Lower lobe of right lung (tissue), 2 donors: ENCODE data around the gene KRABD2.
"Not testable (repeated sequence)": the region's sequence is repeated elsewhere in the genome, so short reads cannot be mapped to it uniquely, and the experiment has no call there.

ENCODE experiments used
- ATAC-seq, 2 donors: fragments of 200-7000 bp; cut with Tn5 transposase; one replicate each; pipeline ENCODE4 v1.9.1; 2020 to 2022; ENCODE audit warnings: mild to moderate bottlenecking in 2 of 2, moderate library complexity in 2 of 2
- DNase-seq: peaks from one replicate; pipeline ENCODE4 v3.0.0-alpha.2; 2020
- H3K27ac ChIP-seq: fragments of 200-600 bp; one replicate; pipeline ENCODE4 v1.8.0; 2022
- H3K27me3 ChIP-seq: fragments of 200-600 bp; one replicate; pipeline ENCODE4 v1.8.0; 2022; ENCODE audit warnings: low read depth
- H3K36me3 ChIP-seq: fragments of 200-600 bp; one replicate; pipeline ENCODE4 v1.8.0; 2022; ENCODE audit warnings: mild to moderate bottlenecking
- H3K4me1 ChIP-seq: fragments of 200-600 bp; one replicate; pipeline ENCODE4 v1.8.0; 2022
- H3K4me3 ChIP-seq: fragments of 200-600 bp; one replicate; pipeline ENCODE4 v1.8.0; 2022; ENCODE audit warnings: mild to moderate bottlenecking
- H3K9me3 ChIP-seq: fragments of 200-600 bp; one replicate; pipeline ENCODE4 v1.8.0; 2022
- CTCF ChIP-seq: fragments of 200-600 bp; IDR thresholded peaks from one replicate; pipeline ENCODE4 v1.8.0; 2022; ENCODE audit warnings: antibody characterized with exemption, mild to moderate bottlenecking
- intact Hi-C: fragments of 100-400 bp; cut with DNase I; formaldehyde crosslinking; loops from one replicate; pipeline ENCODE4 v1.11.0; 2022
- donor health status: DM: no; HTN: yes; CAD: no; lungs with severe emphysema.

KRABD2 gene

GRCh38 chr17:8401107-8401506 is 24.6 kb upstream of the KRABD2 start:
- Histone ChIP-seq H3K27me3 (peaks cover 26% of the 10 kb centered on the region), H3K4me3 (no peak overlapping the region), H3K4me1 (no peaks in the 10 kb centered on the region), H3K27ac (no peak overlapping the region), H3K36me3 (no peaks in the 10 kb centered on the region), H3K9me3 (no peaks in the 10 kb centered on the region)
- intact Hi-C loops: no loop called here
- DNase-seq (no peak), ATAC-seq (no peak)
- TF ChIP-seq CTCF: no peak

- Histone ChIP-seq H3K27ac (no peak overlapping the region), H3K9me3 (no peaks in the 10 kb centered on the region), H3K4me3 (no peak overlapping the region), H3K4me1 (no peaks in the 10 kb centered on the region), H3K36me3 (no peaks in the 10 kb centered on the region), H3K27me3 (peaks cover 40% of the 10 kb centered on the region)
- no peak for TF ChIP-seq CTCF
- intact Hi-C loops: no loop called here
- ATAC-seq (no peak), DNase-seq (no peak)
Measured at GRCh38 chr17:8398980-8399379, 22.5 kb upstream of the KRABD2 start.

- no peak within 1 kb of the TSS for H3K27ac ChIP-seq
- ATAC-seq (no peak), DNase-seq (no peak)
- intact Hi-C loops: no loop called here
- no peak for TF ChIP-seq CTCF
- H3K27me3 ChIP-seq: peaks cover 40% of the 10 kb centered on the region
- no peaks in the 10 kb centered on the region for H3K9me3 ChIP-seq
- no peak within 1 kb of the TSS for H3K4me3 ChIP-seq
- no peaks in the 10 kb centered on the region for H3K36me3 ChIP-seq
- H3K4me1 ChIP-seq: no peaks in the 10 kb centered on the region
Measured at GRCh38 chr17:8397636-8398035, 21.1 kb upstream of the KRABD2 start, which contains the start of gene RNF222. Gene RNF222, minus strand, starts transcription at chr17:8397827. Its CDS starts 4,366 bp downstream, at chr17:8393461.

GRCh38 chr17:8394497-8394896 is 18.0 kb upstream of the KRABD2 start:
- not testable (repeated sequence) for DNase-seq, H3K9me3 ChIP-seq

GRCh38 chr17:8393470-8394231 is 17.1 kb upstream of the KRABD2 start:
- H3K9me3 ChIP-seq: no peaks in the 10 kb centered on the region
- no peak for TF ChIP-seq CTCF
- no peak overlapping the region for H3K4me3 ChIP-seq
- ATAC-seq: peak; percentile 48 to 50
- intact Hi-C loops: no loop called here
- peaks cover 34% of the 10 kb centered on the region for H3K27me3 ChIP-seq
- no peaks in the 10 kb centered on the region for H3K4me1 ChIP-seq
- H3K36me3 ChIP-seq: no peaks in the 10 kb centered on the region
- H3K27ac ChIP-seq: no peak overlapping the region
- DNase-seq: no peak

More at GRCh38 chr17:8394497-8394896, 18.0 kb upstream of the KRABD2 start:
- ATAC-seq, H3K4me3 ChIP-seq, H3K4me1 ChIP-seq, intact Hi-C loops, H3K36me3 ChIP-seq, H3K27ac ChIP-seq: not testable (repeated sequence)
- peaks cover 40% of the 10 kb centered on the region for H3K27me3 ChIP-seq

GRCh38 chr17:8392674-8393469 is 16.4 kb upstream of the KRABD2 start:
- Histone ChIP-seq H3K9me3 (no peaks in the 10 kb centered on the region), H3K4me1 (no peaks in the 10 kb centered on the region), H3K4me3 (no peak overlapping the region), H3K27me3 (peaks cover 30% of the 10 kb centered on the region), H3K27ac (no peak overlapping the region), H3K36me3 (no peaks in the 10 kb centered on the region)
- intact Hi-C loops: no loop called here
- DNase-seq: no peak
- TF ChIP-seq CTCF: no peak
- peak; percentile 24 to 31 for ATAC-seq
